IPS-18a (cell line): ENCODE results near the gene CDC40.
"Not testable (repeated sequence)": the region's sequence is repeated elsewhere in the genome, so short reads cannot be mapped to it uniquely, and the experiment has no call there.

ENCODE experiments used
- H3K27ac ChIP-seq: one replicate; pipeline ENCODE4 v1.5.1; 2013; ENCODE audit warnings: low read length
- H3K27me3 ChIP-seq: one replicate; pipeline ENCODE4 v1.6.1; 2013; ENCODE audit warnings: mild to moderate bottlenecking, low read length; ENCODE audit not compliant: control insufficient read depth, insufficient read depth
- H3K36me3 ChIP-seq: one replicate; pipeline ENCODE4 v1.6.1; 2013; ENCODE audit warnings: low read depth, low read length; ENCODE audit not compliant: control insufficient read depth
- H3K4me1 ChIP-seq: one replicate; pipeline ENCODE4 v1.6.1; 2013; ENCODE audit warnings: low read depth, low read length; ENCODE audit not compliant: control insufficient read depth
- H3K4me3 ChIP-seq: one replicate; pipeline ENCODE4 v1.5.1; 2013; ENCODE audit warnings: low read length
- H3K9ac ChIP-seq: one replicate; pipeline ENCODE4 v1.6.1; 2013; ENCODE audit warnings: mild to moderate bottlenecking, low read length, moderate library complexity
- H3K9me3 ChIP-seq: one replicate; pipeline ENCODE4 v1.6.1; 2013; ENCODE audit warnings: low read depth, low read length; ENCODE audit not compliant: control insufficient read depth

Gene CDC40

DNA sequence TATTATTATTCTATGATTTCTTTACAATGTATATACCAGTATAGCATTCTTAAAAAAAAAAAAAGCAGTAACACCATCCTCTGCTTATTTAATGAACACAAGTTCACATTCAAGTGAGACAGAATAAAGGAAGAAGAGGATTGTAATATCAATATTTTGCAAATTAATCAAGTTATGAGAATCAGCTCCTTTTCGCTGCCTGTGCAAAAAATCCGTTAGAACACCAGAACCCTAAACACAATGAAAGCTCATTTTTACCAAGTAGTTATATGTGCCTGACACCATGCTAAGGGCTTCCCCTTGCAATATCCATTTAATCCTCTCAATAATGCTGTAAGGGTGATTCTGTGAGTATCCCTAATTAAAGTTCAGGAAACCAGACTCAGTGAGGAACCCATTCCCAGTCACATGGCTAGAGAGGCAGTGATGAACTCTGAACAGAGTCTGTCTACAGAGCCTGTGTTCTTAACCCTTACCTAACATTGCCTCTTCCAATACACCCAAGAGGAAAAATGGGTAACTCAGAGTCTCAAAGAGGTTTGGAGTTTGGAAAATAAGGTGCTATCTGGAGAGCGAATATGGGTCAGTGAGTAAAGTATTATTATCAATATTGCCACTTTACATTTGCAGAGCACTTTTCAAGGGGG lies 66.8 kb downstream of the CDC40 start:
- no peak overlapping the region for H3K4me3 ChIP-seq
- H3K9me3 ChIP-seq = no peaks in the 10 kb centered on the region
- H3K9ac ChIP-seq = no peak overlapping the region

DNA sequence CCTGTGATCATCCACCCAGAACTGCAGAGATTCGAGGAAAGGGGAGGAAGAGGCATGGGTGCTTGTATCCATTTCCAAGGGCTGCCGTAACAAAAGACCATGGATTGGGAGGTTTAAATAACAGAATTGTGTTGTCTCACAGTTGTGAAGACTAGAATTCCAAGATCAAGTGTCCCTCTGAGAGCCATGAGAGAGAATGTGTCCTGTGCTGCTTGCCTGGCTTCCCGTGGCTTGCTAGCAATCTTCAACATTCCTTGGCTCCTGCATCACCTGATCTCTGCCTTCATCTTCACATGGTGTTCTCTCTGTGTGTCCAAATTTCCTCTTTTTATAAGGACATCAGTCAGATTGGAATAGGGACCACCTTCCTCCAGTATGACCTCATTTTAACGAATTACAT lies 69.8 kb downstream of the CDC40 start:
- H3K4me3 ChIP-seq = no peak overlapping the region
- no peak overlapping the region for H3K9ac ChIP-seq
- no peaks in the 10 kb centered on the region for H3K36me3 ChIP-seq
- H3K9me3 ChIP-seq = no peaks in the 10 kb centered on the region
- H3K27me3 ChIP-seq = no peaks in the 10 kb centered on the region
- H3K27ac ChIP-seq = no peak overlapping the region
- H3K4me1 ChIP-seq = no peaks in the 10 kb centered on the region

More for the DNA sequence above, 66.8 kb downstream of the CDC40 start:
- Histone ChIP-seq H3K27ac (no peak overlapping the region), H3K36me3 (no peaks in the 10 kb centered on the region), H3K4me1 (no peaks in the 10 kb centered on the region), H3K27me3 (no peaks in the 10 kb centered on the region)

DNA sequence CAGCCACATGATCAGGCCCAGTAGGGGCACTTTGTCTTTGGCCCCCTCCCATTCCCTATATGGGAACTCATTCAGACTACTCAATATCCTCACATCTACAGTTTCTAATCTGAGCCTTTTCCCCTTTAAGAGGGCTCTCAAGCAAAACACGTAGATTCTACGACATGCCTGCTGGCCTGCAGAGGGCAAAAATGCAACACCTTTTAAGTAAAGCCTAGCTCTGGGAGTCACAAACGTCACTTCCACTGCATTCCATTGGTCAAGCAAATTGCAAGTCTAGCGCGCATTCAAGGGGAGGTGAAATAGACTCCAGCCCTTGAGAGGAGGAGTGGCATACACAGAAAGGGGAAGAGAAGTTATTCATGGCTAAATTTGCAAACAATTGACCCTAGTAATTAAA lies 70.6 kb downstream of the CDC40 start:
- no peaks in the 10 kb centered on the region for H3K36me3 ChIP-seq
- H3K9me3 ChIP-seq = no peaks in the 10 kb centered on the region
- no peak overlapping the region for H3K9ac ChIP-seq
- no peak overlapping the region for H3K4me3 ChIP-seq
- no peak overlapping the region for H3K27ac ChIP-seq
- H3K27me3 ChIP-seq = no peaks in the 10 kb centered on the region
- H3K4me1 ChIP-seq = no peaks in the 10 kb centered on the region

DNA sequence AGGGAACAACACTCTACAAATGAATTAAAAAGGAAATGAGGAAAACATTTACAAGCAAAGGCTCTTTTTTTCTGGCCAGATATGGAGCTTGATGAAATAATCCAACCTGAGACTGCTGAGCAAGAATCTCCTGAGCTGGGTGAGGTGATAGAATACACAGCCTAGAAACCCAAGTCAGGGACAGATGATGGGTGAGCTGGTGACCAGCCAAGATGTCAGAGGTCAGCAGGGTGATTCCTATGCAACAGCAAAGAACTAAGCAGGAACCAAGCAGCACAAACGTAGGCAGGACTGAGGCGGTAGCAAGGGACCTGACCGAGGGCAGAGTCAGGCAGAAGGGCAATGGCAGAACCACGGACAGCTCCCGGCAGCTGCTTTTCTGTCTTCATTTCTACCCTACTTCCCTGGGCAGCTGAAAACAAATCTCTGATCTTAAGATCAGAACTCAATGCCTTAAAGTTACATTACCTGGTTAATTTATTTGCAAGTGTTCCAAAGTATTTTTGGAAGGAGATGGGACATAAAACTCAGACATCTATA lies 75.1 kb downstream of the CDC40 start:
- Histone ChIP-seq H3K4me3 (no peak overlapping the region), H3K36me3 (no peaks in the 10 kb centered on the region), H3K9ac (no peak overlapping the region), H3K9me3 (no peaks in the 10 kb centered on the region), H3K4me1 (no peaks in the 10 kb centered on the region), H3K27me3 (no peaks in the 10 kb centered on the region), H3K27ac (no peak overlapping the region)

DNA sequence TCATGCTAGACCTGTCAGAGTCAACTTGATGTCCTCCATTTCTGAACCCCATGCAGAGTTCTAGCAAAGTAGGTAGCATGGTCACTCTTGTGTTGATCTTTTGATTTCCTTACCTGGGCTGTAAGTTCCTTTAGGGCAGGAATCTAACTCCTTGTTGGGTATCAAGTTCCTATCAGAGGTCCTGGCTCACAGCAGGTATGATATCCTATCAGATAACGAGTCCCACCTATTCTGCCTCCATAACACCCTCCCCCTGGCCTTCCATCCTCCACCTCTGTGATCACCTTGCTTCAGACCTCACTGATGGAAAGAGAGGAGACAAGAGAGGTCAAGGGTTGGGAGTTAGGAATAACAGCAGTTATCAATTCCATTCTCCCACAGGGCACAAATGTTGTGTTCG lies 76.1 kb downstream of the CDC40 start:
- H3K36me3 ChIP-seq = no peaks in the 10 kb centered on the region
- no peak overlapping the region for H3K27ac ChIP-seq
- H3K9ac ChIP-seq = no peak overlapping the region
- H3K27me3 ChIP-seq = no peaks in the 10 kb centered on the region
- no peaks in the 10 kb centered on the region for H3K9me3 ChIP-seq
- no peaks in the 10 kb centered on the region for H3K4me1 ChIP-seq
- no peak overlapping the region for H3K4me3 ChIP-seq

DNA sequence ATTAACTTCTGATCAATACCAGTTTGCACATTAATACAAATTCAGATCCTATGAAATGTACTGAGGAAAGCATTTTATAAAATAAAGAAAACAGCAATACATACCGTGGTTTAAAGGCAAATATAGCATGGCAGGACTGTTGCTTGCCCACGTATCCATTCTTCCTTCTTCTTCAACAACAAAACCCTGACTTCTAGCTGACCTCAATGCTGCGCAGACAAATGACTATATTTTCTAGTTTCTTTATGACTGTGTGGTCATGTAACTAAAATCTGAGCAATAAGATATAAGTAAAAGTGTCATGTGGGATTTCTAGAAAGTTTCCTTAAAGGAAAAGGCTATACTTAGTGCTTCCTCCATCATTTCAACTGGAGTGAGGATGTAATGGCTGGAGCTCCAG lies 85.0 kb downstream of the CDC40 start:
- Histone ChIP-seq H3K9ac (no peak overlapping the region), H3K36me3 (no peaks in the 10 kb centered on the region), H3K4me3 (no peak overlapping the region), H3K27ac (no peak overlapping the region), H3K4me1 (peaks cover 12% of the 10 kb centered on the region), H3K27me3 (no peaks in the 10 kb centered on the region), H3K9me3 (no peaks in the 10 kb centered on the region)

DNA sequence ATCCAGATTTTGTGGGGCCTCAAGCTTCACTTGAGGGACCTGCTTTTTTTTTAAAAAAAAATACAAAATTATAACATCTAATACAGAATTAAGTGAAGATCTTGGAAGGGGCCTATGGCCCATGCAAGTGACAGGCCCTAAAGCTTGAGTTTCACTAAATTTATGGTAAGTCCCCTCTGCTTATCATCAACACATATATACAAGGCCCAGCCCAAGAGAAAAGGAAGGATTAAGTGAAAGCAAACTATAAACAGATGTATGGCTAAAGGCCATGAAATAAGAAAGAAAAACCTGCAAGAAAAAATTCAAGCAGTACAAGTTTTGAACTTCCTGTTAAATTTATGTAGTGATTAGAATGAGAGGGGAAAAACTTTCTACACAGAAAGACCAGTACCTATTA lies 86.8 kb downstream of the CDC40 start:
- Histone ChIP-seq H3K9ac (no peak overlapping the region), H3K27me3 (no peaks in the 10 kb centered on the region), H3K27ac (no peak overlapping the region), H3K36me3 (no peaks in the 10 kb centered on the region), H3K4me1 (peaks cover 16% of the 10 kb centered on the region), H3K4me3 (no peak overlapping the region), H3K9me3 (no peaks in the 10 kb centered on the region)

DNA sequence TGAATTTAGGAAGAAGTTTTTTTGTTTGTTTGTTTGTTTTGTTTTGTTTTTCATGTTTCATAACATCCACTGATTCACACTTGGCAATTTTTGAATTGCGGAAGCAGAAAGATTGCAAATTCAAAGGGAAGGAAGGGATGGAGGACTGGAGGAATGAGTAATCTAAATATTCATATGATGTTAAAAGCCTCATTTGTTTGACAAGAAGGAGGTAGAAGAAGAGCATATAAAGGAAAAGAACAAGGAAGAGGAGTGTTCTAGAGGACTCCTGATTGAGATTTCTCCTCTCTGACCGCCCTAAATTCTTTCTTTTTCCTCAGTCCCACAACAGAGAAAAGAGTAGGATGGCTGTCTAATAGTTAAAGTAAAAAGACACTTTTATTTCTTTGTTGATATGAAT lies 89.4 kb downstream of the CDC40 start:
- H3K4me3 ChIP-seq = peak overlapping the region; percentile 19
- peak overlapping the region; percentile 7 for H3K9ac ChIP-seq
- no peaks in the 10 kb centered on the region for H3K36me3 ChIP-seq
- no peaks in the 10 kb centered on the region for H3K27me3 ChIP-seq
- H3K4me1 ChIP-seq = peaks cover 16% of the 10 kb centered on the region
- no peaks in the 10 kb centered on the region for H3K9me3 ChIP-seq
- peak overlapping the region; percentile 14 for H3K27ac ChIP-seq

DNA sequence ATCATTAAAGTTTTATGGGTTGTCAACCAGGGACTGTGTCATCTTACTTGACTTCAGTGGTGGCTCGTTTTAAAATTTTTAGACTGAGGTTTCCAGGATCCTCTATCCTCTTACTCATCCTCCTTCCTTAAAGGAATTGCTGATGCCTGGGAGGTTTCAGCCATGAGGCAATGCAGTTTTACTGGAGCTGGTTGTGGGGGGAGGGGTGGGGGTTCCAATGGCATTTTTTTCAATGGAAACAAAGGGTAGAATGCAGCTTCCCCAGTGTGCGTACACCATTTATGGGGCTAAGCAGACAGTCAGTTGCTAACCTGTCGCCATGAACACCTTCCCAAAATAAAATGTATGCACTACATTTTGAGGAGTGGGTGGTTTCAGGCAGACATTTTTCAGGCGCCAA lies 89.9 kb downstream of the CDC40 start:
- no peaks in the 10 kb centered on the region for H3K9me3 ChIP-seq
- peak overlapping the region; percentile 19 for H3K4me3 ChIP-seq
- H3K9ac ChIP-seq = peak overlapping the region; percentile 7
- no peaks in the 10 kb centered on the region for H3K27me3 ChIP-seq
- peak overlapping the region; percentile 14 for H3K27ac ChIP-seq
- H3K4me1 ChIP-seq = peaks cover 16% of the 10 kb centered on the region
- H3K36me3 ChIP-seq = no peaks in the 10 kb centered on the region

DNA sequence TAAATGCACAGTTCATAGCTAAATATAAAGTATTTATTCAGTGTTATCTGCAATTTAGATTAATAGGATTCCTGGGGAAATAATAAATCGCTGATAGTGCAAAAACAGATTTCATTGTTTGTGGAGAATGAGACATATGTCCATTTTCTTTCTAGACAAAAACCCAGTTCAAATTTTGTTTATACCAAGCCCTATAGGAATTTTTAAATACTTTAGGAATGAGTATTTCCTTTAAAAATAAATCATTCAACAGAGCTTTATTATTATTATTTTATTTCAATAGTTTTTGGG lies 91.5 kb downstream of the CDC40 start:
- no peaks in the 10 kb centered on the region for H3K9me3 ChIP-seq
- no peak overlapping the region for H3K9ac ChIP-seq
- no peaks in the 10 kb centered on the region for H3K27me3 ChIP-seq
- no peak overlapping the region for H3K4me3 ChIP-seq
- H3K27ac ChIP-seq = no peak overlapping the region
- peaks cover 16% of the 10 kb centered on the region for H3K4me1 ChIP-seq
- H3K36me3 ChIP-seq = no peaks in the 10 kb centered on the region

DNA sequence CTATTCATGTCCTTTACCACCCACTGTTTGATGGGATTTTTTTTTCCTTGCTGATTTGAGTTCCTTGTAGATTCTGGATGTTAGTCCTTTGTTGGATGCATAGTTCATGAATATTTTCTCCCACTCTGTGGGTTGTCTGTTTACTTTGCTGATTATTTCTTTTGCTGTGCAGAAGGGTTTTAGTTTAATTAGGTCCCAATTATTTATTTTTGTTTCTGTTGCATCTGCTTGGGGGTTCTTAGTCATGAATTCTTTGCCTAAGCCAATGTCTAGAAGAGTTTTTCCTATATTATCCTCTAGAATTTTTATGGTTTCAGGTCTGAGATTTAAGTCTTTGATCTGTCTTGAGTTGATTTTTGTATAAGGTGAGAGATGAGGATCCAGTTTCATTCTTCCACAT lies 92.6 kb downstream of the CDC40 start:
- not testable (repeated sequence) for H3K9ac ChIP-seq, H3K9me3 ChIP-seq, H3K36me3 ChIP-seq, H3K27ac ChIP-seq, H3K4me3 ChIP-seq, H3K27me3 ChIP-seq
- peaks cover 16% of the 10 kb centered on the region for H3K4me1 ChIP-seq

DNA sequence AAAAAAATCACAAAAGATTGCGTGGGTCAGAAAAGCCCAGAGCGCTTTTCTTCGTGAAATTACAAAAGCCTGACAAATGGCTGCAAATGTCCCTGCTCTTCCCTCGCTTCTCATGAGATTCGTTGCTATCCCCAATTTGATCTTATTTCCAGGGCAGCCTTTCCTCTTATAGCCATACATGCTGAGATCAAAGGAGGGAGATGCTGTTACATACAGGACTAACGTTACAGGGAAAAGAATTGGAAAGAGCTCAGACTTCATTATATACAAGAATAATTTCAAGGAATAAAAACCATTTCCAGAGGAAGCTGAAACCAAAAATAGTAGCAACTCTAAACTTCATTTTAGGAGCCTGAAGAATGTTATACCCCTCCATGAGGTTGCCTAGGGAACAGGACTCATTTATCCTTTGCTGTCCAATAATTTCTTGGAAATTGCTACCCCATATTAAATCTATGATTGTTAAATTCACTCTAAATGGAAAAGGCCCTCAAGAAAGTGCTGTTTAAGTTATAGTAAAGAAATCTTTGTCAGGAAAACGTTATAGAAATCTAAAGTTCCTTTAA lies 97.0 kb downstream of the CDC40 start:
- H3K4me1 ChIP-seq = no peaks in the 10 kb centered on the region
- H3K27ac ChIP-seq = no peak overlapping the region
- no peak overlapping the region for H3K4me3 ChIP-seq
- no peaks in the 10 kb centered on the region for H3K36me3 ChIP-seq
- no peaks in the 10 kb centered on the region for H3K27me3 ChIP-seq
- H3K9ac ChIP-seq = no peak overlapping the region
- no peaks in the 10 kb centered on the region for H3K9me3 ChIP-seq
